PC-9 (cell line): Measurements from ENCODE around the gene C3AR1. TPM values are rescaled to one million over a fixed set of nuclear protein-coding genes. Genes with fewer than 3 reads are reported as not detected.
A peak's percentile ranks its signal among the peaks of the same experiment; 100 is the strongest.

Experiments used
- BruUV-seq: library from RNA; stranded (reverse); fragments of 400-500 nt; replicated peaks from 2 replicates; lab custom pipeline; 2021; lab: Mats Ljungman, UMichigan
- CTCF ChIA-PET: fragments of 300-600 bp; sonication (Branson Sonifier 250); formaldehyde crosslinking; loops from one replicate; lab custom pipeline; 2022; ENCODE audit warnings: antibody characterized with exemption; lab: Charles Lee
- POLR2A ChIA-PET: fragments of 300-600 bp; sonication (Branson Sonifier 250); formaldehyde crosslinking; loops from one replicate; lab custom pipeline; 2022; ENCODE audit warnings: antibody characterized with exemption; ENCODE audit not compliant: unreplicated experiment; lab: Charles Lee
- DNase-seq, 2 experiments: peaks; one replicate each; pipeline versions ENCODE4 v3.0.0 to v3.0.0-alpha.2; 2015 to 2022; ENCODE audit warnings: mixed read lengths in 1 of 2
- H2AFZ ChIP-seq: fragments of 200-600 bp; sonication (generic); 2 replicates; pipeline ENCODE4 v1.8.1; 2017; ENCODE audit warnings: antibody characterized with exemption
- H3F3A ChIP-seq: fragments of 200-600 bp; sonication (generic); 2 replicates; pipeline ENCODE4 v1.8.1; 2017; ENCODE audit warnings: antibody characterized with exemption, mild to moderate bottlenecking, low read depth; ENCODE audit not compliant: insufficient read depth
- H3K27ac ChIP-seq: fragments of 200-600 bp; sonication (generic); 2 replicates; pipeline ENCODE4 v1.6.1; 2016; ENCODE audit warnings: mixed run types
- H3K27me3 ChIP-seq: fragments of 200-600 bp; sonication (generic); 2 replicates; pipeline ENCODE4 v1.6.1; 2016; ENCODE audit warnings: low read depth, mixed run types; ENCODE audit not compliant: insufficient read depth
- H3K36me3 ChIP-seq: fragments of 200-600 bp; sonication (generic); 2 replicates; pipeline ENCODE4 v1.6.1; 2016; ENCODE audit warnings: low read depth, mixed run types
- H3K4me1 ChIP-seq: fragments of 200-600 bp; sonication (generic); replicated peaks from 2 replicates; pipeline ENCODE4 v1.6.1; 2016; ENCODE audit warnings: mixed run types; ENCODE audit not compliant: insufficient read depth
- H3K4me2 ChIP-seq: fragments of 200-600 bp; sonication (generic); 2 replicates; pipeline ENCODE4 v1.6.1; 2017; ENCODE audit warnings: mixed run types
- H3K4me3 ChIP-seq: fragments of 200-600 bp; sonication (generic); 2 replicates; pipeline ENCODE4 v1.6.1; 2016; ENCODE audit warnings: mixed run types
- H3K79me2 ChIP-seq: fragments of 200-600 bp; sonication (generic); 2 replicates; pipeline ENCODE4 v1.6.1; 2017; ENCODE audit warnings: low read depth, mixed run types
- H3K9me2 ChIP-seq: fragments of 200-600 bp; sonication (generic); 2 replicates; pipeline ENCODE4 v1.8.1; 2017; ENCODE audit warnings: mild to moderate bottlenecking; ENCODE audit not compliant: insufficient read depth
- H3K9me3 ChIP-seq: fragments of 200-600 bp; sonication (generic); 2 replicates; pipeline ENCODE4 v1.8.1; 2016; ENCODE audit warnings: low read depth; ENCODE audit not compliant: insufficient read depth
- H4K20me1 ChIP-seq: fragments of 200-600 bp; sonication (generic); 2 replicates; pipeline ENCODE4 v1.8.1; 2017; ENCODE audit not compliant: insufficient read depth
- CTCF ChIP-seq: fragments of 200-600 bp; sonication (generic); conservative IDR thresholded peaks from 2 replicates; pipeline ENCODE4 v1.6.1; 2017; ENCODE audit warnings: mixed run types, antibody characterized with exemption, mild to moderate bottlenecking, moderate library complexity
- EZH2 ChIP-seq: fragments of 200-600 bp; sonication (generic); IDR thresholded peaks from 2 replicates; pipeline ENCODE4 v1.8.0; 2017; ENCODE audit warnings: antibody characterized with exemption, low read depth
- intact Hi-C: fragments of 100-400 bp; cut with micrococcal nuclease; formaldehyde crosslinking; loops from one replicate; pipeline ENCODE4 v1.10.0; 2022; ENCODE audit not compliant: unreplicated experiment
- total RNA-seq: library from RNA; stranded (reverse); gene quantifications from 2 replicates; pipeline ENCODE4 v1.2.3, GENCODE V29; 2021

C3AR1 gene
- total RNA-seq, 1 experiment from 2014 or later = not detected

GRCh38 chr12:8078916-8079315 lies 12.8 kb upstream of the C3AR1 start:
- H3K27me3 ChIP-seq = no peaks in the 10 kb centered on the region
- no peak overlapping the region for H2AFZ ChIP-seq
- BruUV-seq = no TSS peak
- H3K36me3 ChIP-seq = no peaks in the 10 kb centered on the region
- intact Hi-C loops = loop anchor here (1.0 kb wide), 2 partner anchors 33 to 219 kb away; no protein-coding TSS in a partner anchor
- H3K27ac ChIP-seq = no peak overlapping the region
- H3K79me2 ChIP-seq = peaks cover 28% of the 10 kb centered on the region
- no peak for DNase-seq
- ChIA-PET CTCF (interaction anchor here (0.6 to 1.5 kb wide), 5 partner anchors 21 to 253 kb away, joined by 3 to 6 read pairs (median 4); no protein-coding TSS in a partner anchor), POLR2A (interaction anchor here (0.7 kb wide), 1 partner anchor 145 kb away, joined by 8 read pairs; no protein-coding TSS in a partner anchor)
- H3K9me2 ChIP-seq = 0 out of 2 replicates have a peak, but pooled peaks cover 7% of the 10 kb centered on the region
- no peak overlapping the region for H3K4me3 ChIP-seq
- H3K4me2 ChIP-seq = no peak overlapping the region
- peaks cover 34% of the 10 kb centered on the region; the same call in 1 of the 2 replicates for H3F3A ChIP-seq
- no peaks in the 10 kb centered on the region for H3K9me3 ChIP-seq
- H4K20me1 ChIP-seq = no peaks in the 10 kb centered on the region; the same call in 1 of the 2 replicates
- TF ChIP-seq CTCF (no peak), EZH2 (no peak)
- H3K4me1 ChIP-seq = peaks cover 45% of the 10 kb centered on the region

GRCh38 chr12:8078398-8078797 lies 12.2 kb upstream of the C3AR1 start:
- Histone ChIP-seq H3K4me1 (peaks cover 43% of the 10 kb centered on the region), H3K36me3 (no peaks in the 10 kb centered on the region), H3K79me2 (peaks cover 23% of the 10 kb centered on the region), H4K20me1 (no peaks in the 10 kb centered on the region), H3K9me3 (no peaks in the 10 kb centered on the region), H3K27me3 (no peaks in the 10 kb centered on the region), H3K27ac (no peak overlapping the region), H3K4me2 (no peak overlapping the region), H3K9me2 (0 out of 2 replicates have a peak, but pooled peaks cover 7% of the 10 kb centered on the region), H3F3A (peaks cover 34% of the 10 kb centered on the region; the same call in 1 of the 2 replicates), H2AFZ (no peak overlapping the region), H3K4me3 (no peak overlapping the region)
- ChIA-PET CTCF (interaction anchor here (0.6 to 1.9 kb wide), 9 partner anchors 20 to 253 kb away, joined by 3 to 13 read pairs (median 4); no protein-coding TSS in a partner anchor), POLR2A (interaction anchor here (0.7 kb wide), 3 partner anchors 144 to 1118 kb away, joined by 4 to 9 read pairs (median 8); no protein-coding TSS in a partner anchor)
- intact Hi-C loops = loop anchor here (1.0 kb wide), 2 partner anchors 32 to 218 kb away; no protein-coding TSS in a partner anchor
- no TSS peak for BruUV-seq
- DNase-seq = peak; percentile 39 to 62
- TF ChIP-seq EZH2 (no peak), CTCF (peak; percentile 67)

- POLR2A ChIA-PET = interaction anchor here (0.6 to 0.7 kb wide), 4 partner anchors 31 to 398 kb away, joined by 3 to 8 read pairs (median 4); no protein-coding TSS in a partner anchor
- CTCF ChIA-PET = interaction anchor here (0.6 to 1.9 kb wide), 4 partner anchors 31 to 191 kb away, joined by 4 to 13 read pairs (median 6); no protein-coding TSS in a partner anchor
- DNase-seq = peak; percentile 40 to 81
These were observed 11.0 kb upstream of the C3AR1 start for GRCh38 chr12:8077207-8077606.

More at GRCh38 chr12:8077207-8077606, 11.0 kb upstream of the C3AR1 start:
- BruUV-seq = no TSS peak
- Histone ChIP-seq H2AFZ (no peak overlapping the region), H3K4me1 (peaks cover 36% of the 10 kb centered on the region), H3F3A (peaks cover 26% of the 10 kb centered on the region; the same call in 1 of the 2 replicates), H3K9me3 (no peaks in the 10 kb centered on the region), H3K4me2 (peak overlapping the region; percentile 39), H4K20me1 (no peaks in the 10 kb centered on the region), H3K27me3 (no peaks in the 10 kb centered on the region), H3K36me3 (no peaks in the 10 kb centered on the region), H3K9me2 (0 out of 2 replicates have a peak, but pooled peaks cover 7% of the 10 kb centered on the region), H3K79me2 (peaks cover 11% of the 10 kb centered on the region; the same call in 1 of the 2 replicates), H3K4me3 (no peak overlapping the region), H3K27ac (peak overlapping the region; percentile 22; the same call in 1 of the 2 replicates)
- TF ChIP-seq CTCF (no peak), EZH2 (no peak)
- intact Hi-C loops = no loop called here
